ENCODE results near the gene FSTL5.

Gene FSTL5

DNA sequence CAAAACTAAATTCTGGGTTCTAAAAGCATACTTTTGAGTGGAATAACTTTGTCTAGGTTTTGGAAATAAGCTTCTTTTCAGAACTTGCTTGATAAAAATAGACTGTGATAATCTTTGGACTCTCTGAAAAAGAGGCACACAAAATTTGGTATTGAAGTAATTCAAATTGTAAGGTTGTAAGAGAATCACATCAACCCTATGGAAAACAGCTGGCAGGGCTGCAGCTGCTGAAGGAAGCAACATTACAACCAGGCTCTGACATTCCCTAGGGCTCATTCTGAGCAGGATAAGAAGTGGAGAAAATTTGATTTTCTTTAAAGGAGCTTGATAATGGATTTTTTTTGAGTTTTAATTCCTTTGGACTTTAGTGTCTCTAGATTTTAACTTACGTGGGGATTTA lies 147.6 kb downstream of the FSTL5 start:
- Histone ChIP-seq H3K4me3 (ENCODE audit: insufficient read depth, low read length, poor library complexity, severe bottlenecking) (no peak overlapping the region), H3K27me3 (ENCODE audit: low read length) (no peaks in the 10 kb centered on the region), H3K9me3 (ENCODE audit: insufficient read depth, low read length) (no peaks in the 10 kb centered on the region), H3F3A (ENCODE audit: insufficient read depth) (no peaks in the 10 kb centered on the region), H3K9me2 (replicated peaks; ENCODE audit: insufficient read depth, low read length) (no peaks in the 10 kb centered on the region), H3K9ac (ENCODE audit: low read length) (no peak overlapping the region), H2AFZ (ENCODE audit: low read depth, low read length, severe bottlenecking) (no peak overlapping the region), H3K27ac (ENCODE audit: low read depth, low read length) (no peak overlapping the region), H3K36me3 (ENCODE audit: low read length) (no peaks in the 10 kb centered on the region), H4K20me1 (ENCODE audit: low read depth, low read length) (no peaks in the 10 kb centered on the region), H3K4me2 (ENCODE audit: low read depth, low read length, poor library complexity, severe bottlenecking) (no peak overlapping the region), H3K79me2 (ENCODE audit: insufficient read depth, low read length) (no peaks in the 10 kb centered on the region)
- TF ChIP-seq EZH2phosphoT487 (conservative IDR thresholded peaks at IDR 0.05; ENCODE audit: low read length) = no peak
- TF ChIP-seq, protein P1, sequence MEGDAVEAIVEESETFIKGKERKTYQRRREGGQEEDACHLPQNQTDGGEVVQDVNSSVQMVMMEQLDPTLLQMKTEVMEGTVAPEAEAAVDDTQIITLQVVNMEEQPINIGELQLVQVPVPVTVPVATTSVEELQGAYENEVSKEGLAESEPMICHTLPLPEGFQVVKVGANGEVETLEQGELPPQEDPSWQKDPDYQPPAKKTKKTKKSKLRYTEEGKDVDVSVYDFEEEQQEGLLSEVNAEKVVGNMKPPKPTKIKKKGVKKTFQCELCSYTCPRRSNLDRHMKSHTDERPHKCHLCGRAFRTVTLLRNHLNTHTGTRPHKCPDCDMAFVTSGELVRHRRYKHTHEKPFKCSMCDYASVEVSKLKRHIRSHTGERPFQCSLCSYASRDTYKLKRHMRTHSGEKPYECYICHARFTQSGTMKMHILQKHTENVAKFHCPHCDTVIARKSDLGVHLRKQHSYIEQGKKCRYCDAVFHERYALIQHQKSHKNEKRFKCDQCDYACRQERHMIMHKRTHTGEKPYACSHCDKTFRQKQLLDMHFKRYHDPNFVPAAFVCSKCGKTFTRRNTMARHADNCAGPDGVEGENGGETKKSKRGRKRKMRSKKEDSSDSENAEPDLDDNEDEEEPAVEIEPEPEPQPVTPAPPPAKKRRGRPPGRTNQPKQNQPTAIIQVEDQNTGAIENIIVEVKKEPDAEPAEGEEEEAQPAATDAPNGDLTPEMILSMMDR (IDR thresholded peaks at IDR 0.05; ENCODE audit: insufficient read depth, low read length, poor library complexity, severe bottlenecking) = no peak

DNA sequence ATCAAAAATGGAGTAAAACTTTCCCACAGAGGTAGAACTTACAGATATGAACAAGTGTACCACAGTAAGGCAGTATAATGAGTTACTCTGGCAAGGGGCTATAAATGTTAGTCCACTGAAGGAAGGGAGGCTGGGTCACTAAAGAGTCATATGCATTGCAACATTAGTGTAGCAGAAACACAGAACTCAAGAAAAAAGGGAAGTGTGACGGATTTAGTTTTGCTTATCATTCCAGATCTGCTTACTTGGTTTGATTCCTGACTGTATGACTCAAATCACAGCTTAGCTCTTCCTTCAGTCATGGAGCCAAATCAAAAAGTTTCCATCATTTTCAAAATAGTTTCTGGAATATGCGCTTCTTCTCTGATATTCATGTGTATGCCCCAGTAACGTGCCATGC lies 148.7 kb downstream of the FSTL5 start:
- H2AFZ ChIP-seq (ENCODE audit: low read depth, low read length, severe bottlenecking) = no peak overlapping the region
- no peaks in the 10 kb centered on the region for H3K27me3 ChIP-seq (ENCODE audit: low read length)
- TF ChIP-seq EZH2phosphoT487 (conservative IDR thresholded peaks at IDR 0.05; ENCODE audit: low read length) = no peak
- TF ChIP-seq, protein P1 (IDR thresholded peaks at IDR 0.05; ENCODE audit: insufficient read depth, low read length, poor library complexity, severe bottlenecking) = no peak
- no peaks in the 10 kb centered on the region for H3F3A ChIP-seq (ENCODE audit: insufficient read depth)
- no peak overlapping the region for H3K4me2 ChIP-seq (ENCODE audit: low read depth, low read length, poor library complexity, severe bottlenecking)
- no peaks in the 10 kb centered on the region for H3K9me3 ChIP-seq (ENCODE audit: insufficient read depth, low read length)
- H3K9ac ChIP-seq (ENCODE audit: low read length) = no peak overlapping the region
- no peaks in the 10 kb centered on the region for H4K20me1 ChIP-seq (ENCODE audit: low read depth, low read length)
- H3K36me3 ChIP-seq (ENCODE audit: low read length) = no peaks in the 10 kb centered on the region
- no peak overlapping the region for H3K4me3 ChIP-seq (ENCODE audit: insufficient read depth, low read length, poor library complexity, severe bottlenecking)
- H3K27ac ChIP-seq (ENCODE audit: low read depth, low read length) = no peak overlapping the region
- H3K9me2 ChIP-seq (replicated peaks; ENCODE audit: insufficient read depth, low read length) = no peaks in the 10 kb centered on the region
- H3K79me2 ChIP-seq (ENCODE audit: insufficient read depth, low read length) = no peaks in the 10 kb centered on the region

DNA sequence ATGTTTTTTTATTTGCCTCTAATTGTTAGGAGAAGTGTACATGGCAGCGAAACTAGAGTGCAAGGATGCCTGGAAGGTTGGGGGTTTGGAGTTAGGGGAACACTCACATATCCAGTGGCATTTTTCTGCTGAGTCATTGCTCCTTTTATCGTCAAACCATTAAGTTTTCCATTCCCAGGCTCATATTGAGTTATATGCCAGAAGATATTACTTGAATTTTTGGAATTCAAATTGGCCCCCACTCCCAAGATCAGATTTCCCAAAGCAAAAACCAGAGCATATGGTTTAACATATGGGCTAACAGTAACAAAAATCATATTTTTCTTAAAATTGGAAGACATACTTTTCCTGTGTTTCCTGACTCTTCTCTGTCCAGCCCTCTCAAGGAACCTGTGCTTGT lies 152.7 kb downstream of the FSTL5 start:
- Histone ChIP-seq H3K4me2 (ENCODE audit: low read depth, low read length, poor library complexity, severe bottlenecking) (no peak overlapping the region), H3K9me2 (replicated peaks; ENCODE audit: insufficient read depth, low read length) (no peaks in the 10 kb centered on the region), H3K27me3 (ENCODE audit: low read length) (no peaks in the 10 kb centered on the region), H3K9me3 (ENCODE audit: insufficient read depth, low read length) (no peaks in the 10 kb centered on the region), H3K79me2 (ENCODE audit: insufficient read depth, low read length) (no peaks in the 10 kb centered on the region), H3F3A (ENCODE audit: insufficient read depth) (no peaks in the 10 kb centered on the region), H3K36me3 (ENCODE audit: low read length) (no peaks in the 10 kb centered on the region), H2AFZ (ENCODE audit: low read depth, low read length, severe bottlenecking) (no peak overlapping the region), H4K20me1 (ENCODE audit: low read depth, low read length) (no peaks in the 10 kb centered on the region), H3K4me3 (ENCODE audit: insufficient read depth, low read length, poor library complexity, severe bottlenecking) (no peak overlapping the region), H3K27ac (ENCODE audit: low read depth, low read length) (no peak overlapping the region), H3K9ac (ENCODE audit: low read length) (no peak overlapping the region)
- TF ChIP-seq, protein P1 (IDR thresholded peaks at IDR 0.05; ENCODE audit: insufficient read depth, low read length, poor library complexity, severe bottlenecking) = no peak
- TF ChIP-seq EZH2phosphoT487 (conservative IDR thresholded peaks at IDR 0.05; ENCODE audit: low read length) = no peak

Measured in SU-DHL-6 (cell line).